Ovary (tissue), 3 donors: ENCODE data around the gene XRCC5.

Experiments
- CTCF ChIP-seq, 3 donors: fragments of 450-650 bp in 2 of 3; fragments of 200-600 bp in 1 of 3; IDR thresholded peaks; one replicate each; pipeline versions ENCODE4 v1.5.1 to v1.8.0; 2016 to 2022; ENCODE audit warnings: antibody characterized with exemption in 3 of 3, mild to moderate bottlenecking in 1 of 3
- EP300 ChIP-seq: sonication (generic); formaldehyde crosslinking; IDR thresholded peaks from one replicate; pipeline ENCODE4 v1.6.1; 2017; ENCODE audit warnings: antibody characterized with exemption
- donor health status: DM: no; HTN: no; CAD: no.

GRCh38 chr2:216116418-216116817 lies 7.3 kb downstream of the XRCC5 start:
- no peak for TF ChIP-seq CTCF (IDR thresholded peaks at IDR 0.05)
- TF ChIP-seq EP300, result no peak
